NCI-H774 (cell line): Measurements from ENCODE around the gene SNTG2.
"Not testable (repeated sequence)": the region's sequence is repeated elsewhere in the genome, so short reads cannot be mapped to it uniquely, and the experiment has no call there.

Experiments
- DNase-seq: peaks from one replicate; lab custom pipeline; 2025; lab: John Stamatoyannopoulos, UW

Gene SNTG2

GRCh38 chr2:1378456-1379150 lies 428.0 kb downstream of the SNTG2 start:
- no peak for DNase-seq

DNA sequence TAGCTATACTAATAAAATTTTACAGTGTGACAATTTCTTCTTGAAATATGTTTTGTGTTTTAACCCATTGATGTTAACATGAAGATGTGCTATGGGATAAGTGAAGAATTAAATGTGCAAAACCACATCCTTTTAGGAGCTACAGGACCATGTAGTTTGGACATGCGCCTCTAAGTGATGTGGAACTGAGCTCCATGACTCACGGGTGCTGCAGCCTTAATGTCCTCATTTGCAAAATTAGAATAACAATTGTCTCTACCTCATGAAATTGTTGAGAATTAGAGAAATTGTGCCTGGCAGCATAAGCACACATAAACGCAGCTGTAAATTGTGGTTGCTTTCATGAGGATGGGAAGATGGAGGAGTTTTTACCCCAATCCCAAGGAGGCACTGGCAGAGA lies 431.0 kb downstream of the SNTG2 start:
- no peak for DNase-seq

GRCh38 chr2:1387954-1388725 lies 437.5 kb downstream of the SNTG2 start:
- DNase-seq = not testable (repeated sequence)

DNA sequence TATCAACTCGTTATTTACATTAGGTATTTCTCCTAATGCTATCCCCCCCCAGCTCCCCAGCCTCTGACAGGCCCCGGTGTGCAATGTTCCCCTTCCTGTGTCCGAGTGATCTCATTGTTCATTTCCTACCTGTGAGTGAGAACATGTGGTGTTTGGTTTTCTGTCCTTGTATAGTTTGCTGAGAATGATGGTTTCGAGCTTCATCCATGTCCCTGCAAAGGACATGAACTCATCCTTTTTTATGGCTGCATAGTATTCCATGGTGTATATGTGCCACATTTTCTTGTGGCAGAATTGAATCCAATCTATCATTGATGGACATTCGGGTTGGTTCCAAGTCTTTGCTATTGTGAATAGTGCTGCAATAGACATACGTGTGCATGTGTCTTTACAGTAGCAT lies 439.5 kb downstream of the SNTG2 start:
- not testable (repeated sequence) for DNase-seq

DNA sequence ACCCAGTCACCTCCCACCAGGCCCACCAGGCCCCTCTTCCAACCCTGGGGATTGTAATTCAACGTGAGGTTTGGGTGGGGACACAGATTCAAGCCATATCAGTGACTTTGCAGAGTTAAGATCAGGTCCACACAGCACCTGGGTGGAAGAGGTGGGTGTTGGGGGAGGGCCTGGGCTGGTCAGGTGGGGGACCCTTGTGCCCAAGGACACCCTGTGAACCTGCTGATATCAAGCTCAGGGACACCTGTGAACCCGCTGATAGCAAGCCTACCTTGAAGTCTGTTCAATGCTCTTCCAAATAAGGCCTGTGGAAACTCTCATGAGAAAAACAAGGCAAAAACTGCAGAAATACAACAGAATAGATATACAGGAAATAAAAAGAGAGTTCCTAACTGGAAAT lies 442.7 kb downstream of the SNTG2 start:
- no peak for DNase-seq

DNA sequence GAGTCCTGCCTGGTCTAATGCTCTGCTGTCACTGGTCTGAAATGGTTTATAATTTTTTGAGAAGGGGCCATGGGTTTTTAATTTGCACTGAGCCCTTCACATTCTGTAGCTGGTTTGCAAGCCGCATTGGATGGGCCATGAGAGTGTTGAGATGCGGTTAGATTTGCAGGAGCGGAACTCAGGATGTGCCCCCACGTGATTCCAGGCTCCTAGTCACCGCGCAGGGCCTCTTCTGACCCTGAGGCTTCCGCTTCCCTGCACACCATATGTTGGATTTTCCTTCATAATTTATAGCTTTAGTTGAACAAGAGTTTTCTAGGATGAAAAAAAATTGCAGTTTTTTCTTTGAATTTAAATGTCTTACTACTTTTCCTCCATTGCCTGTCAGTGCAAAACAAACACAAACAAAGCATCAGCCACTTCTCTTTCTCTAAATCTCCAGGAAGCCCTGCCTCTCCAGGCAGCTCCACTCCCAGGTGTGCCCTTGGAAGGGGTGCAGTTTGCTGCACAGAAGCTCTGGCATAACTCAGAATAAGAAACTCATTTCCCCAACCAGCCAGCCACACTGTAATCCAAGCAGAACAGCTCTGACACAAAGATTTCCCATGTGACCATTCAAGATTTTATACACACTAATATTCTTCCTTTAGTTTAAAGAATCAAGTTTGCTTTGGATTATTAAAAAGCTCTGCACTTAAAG lies 444.2 kb downstream of the SNTG2 start:
- no peak for DNase-seq

GRCh38 chr2:1397350-1397749 lies 446.7 kb downstream of the SNTG2 start:
- no peak for DNase-seq

GRCh38 chr2:1398191-1398590 lies 447.5 kb downstream of the SNTG2 start:
- no peak for DNase-seq

- DNase-seq = no peak
These were observed 450.5 kb downstream of the SNTG2 start for GRCh38 chr2:1400943-1401735.

DNA sequence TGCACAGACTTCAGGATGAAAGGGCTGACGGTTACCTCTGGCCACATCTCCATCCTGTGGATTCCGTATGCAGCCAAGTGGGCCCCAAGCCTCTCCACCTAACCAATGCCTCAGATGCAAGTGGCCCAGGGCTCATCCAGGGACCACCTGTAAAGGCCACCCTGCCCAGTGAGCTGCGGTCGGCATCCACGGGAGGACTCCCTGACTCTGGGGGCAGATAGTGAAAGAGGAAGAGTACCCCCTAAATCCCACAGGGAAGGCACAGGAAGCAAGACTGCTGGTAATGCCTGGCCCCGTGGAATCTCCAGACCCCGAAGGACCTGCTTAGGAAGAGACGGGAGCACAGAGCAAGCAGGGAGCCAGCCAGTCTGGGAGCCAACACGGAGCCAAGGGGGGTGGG lies 451.4 kb downstream of the SNTG2 start:
- no peak for DNase-seq

DNA sequence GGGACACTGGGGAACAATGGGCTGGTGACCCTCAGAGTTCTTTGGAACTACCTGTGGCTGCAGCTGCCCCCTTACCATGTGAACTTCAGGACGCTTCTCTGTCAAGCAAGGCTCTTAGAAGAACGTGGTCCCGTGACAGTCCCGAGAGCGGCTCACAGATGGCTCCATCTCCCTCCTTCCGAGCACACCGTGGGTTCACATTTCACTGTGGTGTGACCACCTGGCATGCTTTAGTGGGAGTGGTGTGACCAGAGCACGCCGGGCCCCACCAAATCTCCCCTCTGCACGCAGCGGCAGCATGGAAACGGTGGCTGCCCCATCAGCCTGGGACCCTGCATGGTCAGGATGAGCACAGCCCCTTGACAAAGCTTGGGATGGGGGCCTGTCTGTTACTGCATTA lies 452.9 kb downstream of the SNTG2 start:
- no peak for DNase-seq

GRCh38 chr2:1405124-1405523 lies 454.5 kb downstream of the SNTG2 start:
- no peak for DNase-seq

DNA sequence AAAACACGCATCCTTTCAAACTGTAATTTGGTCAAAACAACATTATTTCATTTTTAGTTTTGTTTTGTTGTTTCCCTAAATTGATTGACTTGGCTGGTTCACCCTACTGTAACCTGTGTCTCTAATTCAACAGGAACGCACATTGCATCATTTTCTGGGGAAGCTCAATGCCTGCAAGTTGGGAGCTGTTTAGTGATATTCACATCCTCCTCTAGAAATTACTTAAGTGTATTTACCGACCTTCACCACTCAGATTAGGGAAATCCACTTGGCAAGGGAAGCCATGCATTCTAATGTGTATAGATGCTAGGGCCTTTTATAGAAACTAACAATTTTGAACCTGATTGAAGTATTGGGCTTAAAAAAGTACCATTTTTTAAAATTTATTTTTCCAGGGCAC lies 455.3 kb downstream of the SNTG2 start:
- DNase-seq = no peak

GRCh38 chr2:1406434-1406833 lies 455.8 kb downstream of the SNTG2 start:
- DNase-seq = no peak

DNA sequence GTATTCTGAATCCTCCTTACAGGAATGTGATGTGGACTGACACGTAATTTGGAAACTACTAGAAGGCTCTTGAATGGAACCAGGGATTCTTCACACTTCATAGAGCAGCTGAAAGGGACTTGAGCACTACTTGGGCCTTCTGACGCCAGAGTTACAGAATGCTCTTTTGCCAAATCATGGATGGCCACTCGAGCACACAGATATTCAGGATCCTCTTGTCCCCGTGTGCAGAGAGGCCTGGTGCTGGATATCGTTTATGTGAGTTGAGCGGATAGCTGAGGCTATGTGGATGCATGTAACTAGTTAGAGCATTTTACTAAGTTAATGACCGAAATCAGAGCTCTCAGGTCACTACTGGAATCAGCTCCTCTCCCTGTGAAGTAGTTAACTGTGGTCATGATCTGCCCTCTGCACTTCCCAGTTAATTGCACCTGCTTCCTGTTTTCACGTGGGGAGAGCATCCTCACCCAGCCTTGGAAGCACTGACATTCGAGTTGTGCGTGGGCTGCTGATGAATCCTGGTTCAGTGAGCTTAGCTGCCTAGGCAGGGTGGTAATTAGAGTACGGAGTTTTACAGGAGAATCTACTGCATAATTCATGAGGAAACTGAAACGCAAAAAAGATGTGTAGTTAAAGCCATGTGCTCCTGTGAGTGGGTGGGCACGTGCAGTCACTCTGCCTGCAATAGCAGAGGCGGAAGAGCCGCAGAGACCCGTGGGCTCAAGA lies 457.5 kb downstream of the SNTG2 start:
- no peak for DNase-seq

DNA sequence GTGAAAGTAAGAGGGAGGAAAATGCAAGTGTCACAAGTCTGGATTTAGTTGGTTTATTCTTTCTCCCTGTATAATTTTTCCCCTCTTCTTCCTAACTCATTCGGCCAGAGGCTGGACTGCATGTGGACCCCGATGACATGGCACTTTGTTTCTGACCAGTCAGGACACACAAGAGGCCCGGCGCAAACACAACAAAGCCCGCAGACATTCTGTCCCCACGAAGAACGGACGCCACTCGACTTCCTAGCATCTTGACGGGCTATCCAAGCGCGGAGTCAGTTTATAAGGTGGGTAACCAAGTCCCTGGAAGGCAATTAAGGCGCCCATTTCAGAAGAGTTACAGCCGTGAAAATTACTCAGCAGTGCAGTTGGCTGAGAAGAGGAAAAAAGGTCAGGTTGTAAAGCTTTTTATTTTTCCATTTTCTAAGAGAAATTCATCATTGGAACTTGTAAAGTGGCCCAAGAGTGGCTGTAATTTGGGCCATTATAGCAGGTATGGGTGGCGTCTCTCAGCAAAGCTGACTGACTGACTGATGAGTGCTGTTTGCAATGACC lies 462.6 kb downstream of the SNTG2 start, which contains the start of gene TPO:
TSS of gene TPO (plus strand) at position 308 of the 555 bp plus-strand sequence. CDS start 946 bp downstream, outside the sequence.
- no peak for DNase-seq

GRCh38 chr2:1414121-1414520 lies 463.5 kb downstream of the SNTG2 start:
- no peak for DNase-seq

DNA sequence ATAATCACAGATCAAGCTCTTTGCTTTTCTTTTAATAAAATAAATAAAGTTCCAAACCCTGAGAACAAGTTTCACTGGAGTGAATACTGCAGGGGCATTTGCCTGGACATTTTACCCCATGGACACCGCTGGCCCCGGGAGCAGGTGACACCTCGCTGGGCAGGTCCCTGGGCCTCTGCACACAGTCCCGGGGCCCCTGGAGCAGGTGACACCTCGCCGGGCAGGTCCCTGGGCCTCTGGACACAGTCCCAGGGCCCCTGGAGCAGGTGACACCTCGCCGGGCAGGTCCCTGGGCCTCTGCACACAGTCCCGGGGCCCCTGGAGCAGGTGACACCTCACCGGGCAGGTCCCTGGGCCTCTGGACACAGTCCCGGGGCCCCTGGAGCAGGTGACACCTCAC lies 464.3 kb downstream of the SNTG2 start:
- not testable (repeated sequence) for DNase-seq

DNA sequence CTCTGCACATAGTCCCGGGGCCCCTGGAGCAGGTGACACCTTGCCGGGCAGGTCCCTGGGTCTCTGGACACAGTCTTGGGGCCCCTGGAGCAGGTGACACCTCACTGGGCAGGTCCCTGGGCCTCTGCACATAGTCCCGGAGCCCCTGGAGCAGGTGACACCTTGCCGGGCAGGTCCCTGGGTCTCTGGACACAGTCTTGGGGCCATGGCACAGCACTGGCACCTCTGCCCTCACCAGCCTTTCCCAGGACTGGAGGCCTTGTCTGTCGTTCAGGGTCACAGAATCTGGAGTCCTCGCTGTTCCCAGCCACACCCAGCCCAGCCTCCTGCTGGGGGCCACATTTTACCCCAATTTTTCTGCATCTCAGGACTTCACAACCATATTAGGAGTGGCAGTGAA lies 464.9 kb downstream of the SNTG2 start:
- DNase-seq = no peak
